Nephron progenitor cell (in vitro differentiated cells): ENCODE results near the gene ZNF45.
A peak's percentile ranks its signal among the peaks of the same experiment; 100 is the strongest.

Experiments used
- DNase-seq: peaks from one replicate; pipeline ENCODE4 v3.0.0; 2021
- H3K27ac Mint-ChIP-seq: 2 replicates; pipeline ENCODE4 v1.8.0; 2021; ENCODE audit warnings: mild to moderate bottlenecking, moderate library complexity, mixed read lengths
- H3K27me3 Mint-ChIP-seq: 2 replicates; pipeline ENCODE4 v1.8.0; 2021; ENCODE audit warnings: mild to moderate bottlenecking, low read depth, mixed read lengths; ENCODE audit not compliant: poor library complexity
- H3K36me3 Mint-ChIP-seq: 2 replicates; pipeline ENCODE4 v1.8.0; 2021; ENCODE audit warnings: low read depth, mixed read lengths
- H3K4me1 Mint-ChIP-seq: 2 replicates; pipeline ENCODE4 v1.8.0; 2021; ENCODE audit warnings: mixed read lengths
- H3K4me3 Mint-ChIP-seq: 2 replicates; pipeline ENCODE4 v1.8.0; 2021; ENCODE audit warnings: mild to moderate bottlenecking, moderate library complexity, mixed read lengths
- H3K9me3 Mint-ChIP-seq: 2 replicates; pipeline ENCODE4 v1.8.0; 2021; ENCODE audit warnings: mild to moderate bottlenecking, moderate library complexity, mixed read lengths
- TF ChIP-seq, protein P1 (sequence below): fragments of 200-600 bp; sonication (generic); IDR thresholded peaks from 2 replicates; pipeline ENCODE4 v1.5.0; 2021; ENCODE audit warnings: antibody characterized with exemption

Gene ZNF45

DNA sequence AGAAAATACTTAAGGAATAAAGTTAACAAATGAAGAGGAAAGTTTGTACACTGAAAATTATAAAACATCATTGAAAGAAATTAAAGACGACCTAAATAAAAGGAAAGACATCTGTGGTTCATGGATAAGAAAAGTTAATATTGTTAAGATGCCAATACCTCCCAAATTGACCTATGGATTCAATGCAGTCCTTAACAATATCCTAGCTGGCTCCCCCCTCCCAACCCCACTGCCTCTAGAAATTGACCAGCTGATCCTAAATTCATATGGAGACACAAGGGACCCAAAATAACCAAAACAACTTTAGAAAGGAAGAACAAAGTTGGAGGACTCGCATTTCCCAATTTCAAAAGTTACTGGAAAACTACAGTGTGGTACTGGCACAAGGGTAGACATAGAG lies 28.3 kb downstream of the ZNF45 start:
- Mint-ChIP-seq H3K36me3 (peaks cover 65% of the 10 kb centered on the region), H3K4me3 (no peak overlapping the region), H3K9me3 (peaks cover 97% of the 10 kb centered on the region), H3K4me1 (peaks cover 6% of the 10 kb centered on the region), H3K27ac (no peak overlapping the region), H3K27me3 (peaks cover 10% of the 10 kb centered on the region)
- no peak for DNase-seq
- TF ChIP-seq, protein P1, sequence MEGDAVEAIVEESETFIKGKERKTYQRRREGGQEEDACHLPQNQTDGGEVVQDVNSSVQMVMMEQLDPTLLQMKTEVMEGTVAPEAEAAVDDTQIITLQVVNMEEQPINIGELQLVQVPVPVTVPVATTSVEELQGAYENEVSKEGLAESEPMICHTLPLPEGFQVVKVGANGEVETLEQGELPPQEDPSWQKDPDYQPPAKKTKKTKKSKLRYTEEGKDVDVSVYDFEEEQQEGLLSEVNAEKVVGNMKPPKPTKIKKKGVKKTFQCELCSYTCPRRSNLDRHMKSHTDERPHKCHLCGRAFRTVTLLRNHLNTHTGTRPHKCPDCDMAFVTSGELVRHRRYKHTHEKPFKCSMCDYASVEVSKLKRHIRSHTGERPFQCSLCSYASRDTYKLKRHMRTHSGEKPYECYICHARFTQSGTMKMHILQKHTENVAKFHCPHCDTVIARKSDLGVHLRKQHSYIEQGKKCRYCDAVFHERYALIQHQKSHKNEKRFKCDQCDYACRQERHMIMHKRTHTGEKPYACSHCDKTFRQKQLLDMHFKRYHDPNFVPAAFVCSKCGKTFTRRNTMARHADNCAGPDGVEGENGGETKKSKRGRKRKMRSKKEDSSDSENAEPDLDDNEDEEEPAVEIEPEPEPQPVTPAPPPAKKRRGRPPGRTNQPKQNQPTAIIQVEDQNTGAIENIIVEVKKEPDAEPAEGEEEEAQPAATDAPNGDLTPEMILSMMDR: no peak

DNA sequence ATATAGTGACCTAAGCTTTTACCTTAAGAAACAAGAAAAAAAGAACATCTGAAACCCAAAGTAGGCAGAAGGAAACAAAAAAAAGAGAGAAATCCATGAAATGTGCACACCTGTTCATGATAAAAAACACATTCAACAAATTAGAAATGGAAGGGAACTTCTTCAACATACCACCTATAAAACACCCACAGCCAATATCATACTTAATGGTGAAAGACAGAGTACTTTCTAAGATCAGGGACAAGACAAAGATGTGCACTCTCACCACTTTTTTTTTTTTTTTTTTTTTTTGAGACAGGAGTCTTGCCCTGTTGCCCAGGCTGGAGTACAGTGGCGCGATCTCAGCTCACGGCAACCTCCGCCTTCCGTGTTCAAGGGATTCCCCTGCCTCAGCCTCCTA lies 29.2 kb downstream of the ZNF45 start:
- H3K27me3 Mint-ChIP-seq: peaks cover 13% of the 10 kb centered on the region
- peaks cover 62% of the 10 kb centered on the region for H3K36me3 Mint-ChIP-seq
- peaks cover 97% of the 10 kb centered on the region for H3K9me3 Mint-ChIP-seq
- peaks cover 15% of the 10 kb centered on the region for H3K4me1 Mint-ChIP-seq
- no peak overlapping the region for H3K4me3 Mint-ChIP-seq
- TF ChIP-seq, protein P1: no peak
- no peak overlapping the region for H3K27ac Mint-ChIP-seq
- no peak for DNase-seq

DNA sequence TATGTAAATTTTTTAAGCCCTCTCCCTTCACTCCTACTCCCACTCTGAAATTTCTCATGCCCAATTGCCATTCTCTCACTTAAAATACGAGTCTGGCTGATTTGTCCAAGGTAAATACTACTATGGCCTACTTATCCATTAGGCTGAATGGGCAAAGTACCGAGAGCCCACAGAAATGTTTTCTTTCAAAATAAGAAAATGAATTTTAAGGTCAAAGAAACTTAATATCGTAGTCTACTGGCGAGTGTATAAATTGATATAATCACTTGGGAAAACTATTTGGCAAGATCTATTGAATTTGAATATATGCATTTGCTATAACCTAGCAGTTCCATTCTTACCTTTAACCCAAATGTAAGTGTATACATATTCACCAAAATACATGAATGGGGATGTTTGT lies 32.7 kb downstream of the ZNF45 start:
- peaks cover 26% of the 10 kb centered on the region for H3K4me1 Mint-ChIP-seq
- peaks cover 18% of the 10 kb centered on the region for H3K27me3 Mint-ChIP-seq
- peaks cover 93% of the 10 kb centered on the region for H3K9me3 Mint-ChIP-seq
- TF ChIP-seq, protein P1: no peak
- peaks cover 70% of the 10 kb centered on the region for H3K36me3 Mint-ChIP-seq
- no peak overlapping the region for H3K27ac Mint-ChIP-seq
- H3K4me3 Mint-ChIP-seq: peak overlapping the region; percentile 100
- DNase-seq: no peak

DNA sequence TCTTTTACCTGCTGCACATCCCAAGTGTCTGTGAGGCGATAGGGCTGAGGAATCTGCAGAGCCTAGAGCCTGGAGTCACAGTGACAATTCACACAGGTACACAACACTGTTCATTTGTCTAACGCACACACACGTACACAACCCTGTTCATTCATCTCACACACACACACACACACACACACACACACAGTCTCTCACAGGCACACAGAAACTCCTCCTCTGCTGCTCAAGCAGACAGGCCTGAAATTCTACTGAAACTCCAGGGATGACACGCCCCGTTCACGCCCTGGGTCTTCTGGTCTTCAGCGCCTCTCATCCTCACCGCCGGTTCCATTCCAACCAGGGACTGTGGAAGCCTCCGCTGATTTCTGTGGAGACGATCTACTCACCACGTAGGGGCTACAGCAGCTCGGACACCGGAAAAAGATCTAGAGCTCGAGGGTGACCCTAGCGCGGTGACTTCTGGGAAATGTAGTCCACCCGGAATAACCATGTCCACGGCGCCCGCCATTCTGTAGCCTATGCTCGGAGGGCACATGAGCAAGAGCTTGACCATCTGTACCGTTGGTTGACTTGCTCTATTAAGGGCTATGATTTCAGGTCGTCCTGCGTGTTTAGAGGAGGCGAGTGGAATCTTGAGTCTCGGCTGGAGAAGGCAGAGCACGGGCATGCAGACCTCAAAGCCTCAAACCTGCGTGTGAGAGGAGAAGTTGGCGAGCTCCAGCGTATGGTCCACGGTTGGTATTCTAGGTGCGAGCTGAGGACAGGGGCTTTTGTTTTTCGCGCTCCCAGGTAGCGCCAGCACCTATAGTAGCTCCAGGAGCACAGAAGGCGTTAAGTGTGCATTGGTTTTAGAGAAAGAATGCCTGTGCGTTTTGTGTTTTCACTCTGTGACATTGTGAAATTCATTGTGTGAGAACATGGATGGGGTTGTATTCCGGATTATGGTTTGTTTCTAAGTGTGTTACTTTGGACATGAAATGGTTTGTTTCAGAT lies 33.4 kb downstream of the ZNF45 start:
- Mint-ChIP-seq H3K4me3 (peak overlapping the region; percentile 100), H3K9me3 (peaks cover 87% of the 10 kb centered on the region), H3K27me3 (peaks cover 18% of the 10 kb centered on the region), H3K27ac (peak overlapping the region; percentile 97), H3K36me3 (peaks cover 77% of the 10 kb centered on the region), H3K4me1 (peaks cover 26% of the 10 kb centered on the region)
- TF ChIP-seq, protein P1: no peak
- peak; percentile 79 for DNase-seq

DNA sequence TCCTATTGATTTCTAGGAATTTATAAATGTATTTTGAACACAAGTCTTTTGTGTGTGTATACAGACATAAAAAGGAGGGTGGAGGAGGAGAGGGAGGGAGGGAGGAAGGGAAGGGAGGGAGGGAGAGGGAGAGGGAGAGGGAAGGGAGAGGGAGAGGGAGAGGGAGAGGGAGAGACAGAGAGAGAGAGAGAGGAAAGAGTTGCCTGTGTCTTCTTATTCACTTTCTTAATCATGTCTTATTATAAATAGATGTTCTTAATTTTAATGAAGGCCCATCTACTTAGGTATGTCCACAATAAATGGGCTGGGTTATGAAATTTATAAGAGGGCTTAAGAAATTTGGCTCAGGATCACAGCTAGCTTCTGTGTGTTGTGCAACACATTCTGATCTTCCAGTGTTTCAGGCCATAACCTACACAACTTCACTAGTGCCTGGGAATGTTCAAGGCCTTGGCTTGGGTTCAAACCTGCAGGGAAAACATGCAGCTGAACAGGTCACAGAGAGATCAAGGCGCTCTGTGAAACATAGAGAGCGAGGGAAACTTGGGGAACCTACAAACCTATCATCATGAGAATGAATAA lies 39.3 kb downstream of the ZNF45 start:
- Mint-ChIP-seq H3K36me3 (peaks cover 58% of the 10 kb centered on the region), H3K9me3 (peaks cover 77% of the 10 kb centered on the region), H3K27ac (no peak overlapping the region), H3K27me3 (peaks cover 11% of the 10 kb centered on the region), H3K4me3 (no peak overlapping the region), H3K4me1 (peaks cover 10% of the 10 kb centered on the region)
- TF ChIP-seq, protein P1: no peak
- no peak for DNase-seq
